PC-9 (cell line): ENCODE results near the gene CELF4.

Experiments used
- CTCF ChIP-seq: fragments of 200-600 bp; sonication (generic); conservative IDR thresholded peaks from 2 replicates; pipeline ENCODE4 v1.6.1; 2017; ENCODE audit warnings: mixed run types, antibody characterized with exemption, mild to moderate bottlenecking, moderate library complexity
- EZH2 ChIP-seq: fragments of 200-600 bp; sonication (generic); IDR thresholded peaks from 2 replicates; pipeline ENCODE4 v1.8.0; 2017; ENCODE audit warnings: antibody characterized with exemption, low read depth

- TF ChIP-seq CTCF = no peak
- TF ChIP-seq EZH2 = no peak
Measured at GRCh38 chr18:37318360-37319355, 246.9 kb downstream of the CELF4 start.
